ENCODE measurements around the gene F2R.

- TF ChIP-seq CTCF (conservative IDR thresholded peaks at IDR 0.05 in 1 of 2, IDR thresholded peaks at IDR 0.05 in 1 of 2; ENCODE audit: extremely low read depth in 1 of 2, insufficient read depth in 1 of 2, low read depth in 1 of 2, low read length in 2 of 2) (no peak), EZH2 (IDR thresholded peaks at IDR 0.05; ENCODE audit: borderline replicate concordance, low read length) (no peak)
These were observed 31.8 kb downstream of the F2R start for GRCh38 chr5:76747706-76748105.

Measured in mammary epithelial cell (primary cell).